IMR-90 (cell line): ENCODE results near the gene PFDN1. TPM values are rescaled to one million over a fixed set of nuclear protein-coding genes. Genes with fewer than 3 reads are reported as not detected.

Experiments used
- ATAC-seq: fragments of 200-7000 bp; cut with Tn5 transposase; 2 replicates; pipeline ENCODE4 v1.9.1; 2020; ENCODE audit warnings: low read depth, mild to moderate bottlenecking, moderate library complexity
- BruUV-seq: library from RNA; stranded (reverse); fragments of 400-500 nt; replicated peaks from 2 replicates; lab custom pipeline; 2021; lab: Mats Ljungman, UMichigan
- CTCF ChIA-PET: fragments of 300-600 bp; formaldehyde crosslinking; extraction: SDS; loops from one replicate; lab custom pipeline; 2021; ENCODE audit warnings: antibody characterized with exemption; lab: Yijun Ruan, JAX
- POLR2A ChIA-PET: fragments of 300-600 bp; sonication (Branson Sonifier 250); formaldehyde crosslinking; loops from one replicate; lab custom pipeline; 2022; ENCODE audit warnings: antibody characterized with exemption; ENCODE audit not compliant: unreplicated experiment; lab: Charles Lee
- DNase-seq: peaks from one replicate; pipeline ENCODE4 v3.0.0; 2013
- H2AFZ ChIP-seq: replicated peaks from 2 replicates; pipeline ENCODE3; 2013; ENCODE audit warnings: low read length, mild to moderate bottlenecking; ENCODE audit not compliant: poor library complexity
- H2AK5ac ChIP-seq: 2 replicates; pipeline ENCODE4 v1.6.1; 2013; ENCODE audit warnings: low read depth, low read length, inconsistent platforms
- H2AK9ac ChIP-seq: replicated peaks from 2 replicates; pipeline ENCODE3; 2013; ENCODE audit warnings: mild to moderate bottlenecking, low read depth, low read length, moderate library complexity; ENCODE audit not compliant: poor library complexity
- H2BK120ac ChIP-seq: 2 replicates; pipeline ENCODE4 v1.6.1; 2013; ENCODE audit warnings: low read depth, low read length, inconsistent platforms
- H2BK15ac ChIP-seq: 3 replicates; pipeline ENCODE4 v1.6.1; 2013; ENCODE audit warnings: low read depth, low read length, inconsistent platforms
- H2BK20ac ChIP-seq: 2 replicates; pipeline ENCODE4 v1.6.1; 2013; ENCODE audit warnings: low read depth, mild to moderate bottlenecking, inconsistent platforms, low read length, moderate library complexity
- H2BK5ac ChIP-seq: 2 replicates; pipeline ENCODE4 v1.6.1; 2013; ENCODE audit warnings: mild to moderate bottlenecking, low read depth, low read length, inconsistent platforms; ENCODE audit not compliant: poor library complexity, severe bottlenecking
- H3K14ac ChIP-seq: replicated peaks from 2 replicates; pipeline ENCODE4 v1.6.1; 2013; ENCODE audit warnings: low read depth, low read length, inconsistent platforms
- H3K18ac ChIP-seq: 2 replicates; pipeline ENCODE4 v1.6.1; 2013; ENCODE audit warnings: low read depth, low read length, control low read depth
- H3K23ac ChIP-seq: 2 replicates; pipeline ENCODE4 v1.6.1; 2013; ENCODE audit warnings: low read depth, low read length, inconsistent platforms
- H3K27ac ChIP-seq: 2 replicates; pipeline ENCODE4 v1.5.1; 2013; ENCODE audit warnings: mild to moderate bottlenecking, control low read depth, low read length; ENCODE audit not compliant: insufficient read depth
- H3K27me3 ChIP-seq: 2 replicates; pipeline ENCODE4 v1.6.1; 2013; ENCODE audit warnings: low read length; ENCODE audit not compliant: control insufficient read depth, insufficient read depth
- H3K36me3 ChIP-seq: 2 replicates; pipeline ENCODE4 v1.6.1; 2013; ENCODE audit warnings: low read length, mixed read lengths; ENCODE audit not compliant: control insufficient read depth, insufficient read depth
- H3K4ac ChIP-seq: 2 replicates; pipeline ENCODE4 v1.6.1; 2013; ENCODE audit warnings: low read depth, low read length, inconsistent platforms
- H3K4me1 ChIP-seq: 2 replicates; pipeline ENCODE4 v1.6.1; 2013; ENCODE audit warnings: low read length, mixed read lengths; ENCODE audit not compliant: control insufficient read depth, insufficient read depth
- H3K4me2 ChIP-seq: 2 replicates; pipeline ENCODE4 v1.6.1; 2013; ENCODE audit warnings: low read depth, mild to moderate bottlenecking, control low read depth, low read length, moderate library complexity
- H3K4me3 ChIP-seq: 2 replicates; pipeline ENCODE4 v1.5.1; 2013; ENCODE audit warnings: low read depth, mild to moderate bottlenecking, control low read depth, low read length, moderate library complexity; ENCODE audit not compliant: insufficient read depth
- H3K56ac ChIP-seq: 2 replicates; pipeline ENCODE4 v1.6.1; 2013; ENCODE audit warnings: low read length, inconsistent platforms; ENCODE audit not compliant: insufficient read depth; ENCODE audit errors: extremely low read depth
- H3K79me1 ChIP-seq, 2 experiments: 2 replicates each; pipeline ENCODE4 v1.6.1; 2013; ENCODE audit warnings: low read length in 2 of 2, inconsistent platforms in 1 of 2, low read depth in 1 of 2
- H3K9ac ChIP-seq: 2 replicates; pipeline ENCODE4 v1.6.1; 2013; ENCODE audit warnings: low read depth, low read length, control low read depth
- H3K9me1 ChIP-seq: 2 replicates; pipeline ENCODE4 v1.6.1; 2013; ENCODE audit warnings: low read length, inconsistent platforms; ENCODE audit not compliant: insufficient read depth
- H3K9me3 ChIP-seq: 2 replicates; pipeline ENCODE4 v1.6.1; 2013; ENCODE audit warnings: low read length; ENCODE audit not compliant: control insufficient read depth, insufficient read depth
- H4K20me1 ChIP-seq: 2 replicates; pipeline ENCODE4 v1.6.1; 2013; ENCODE audit warnings: low read length, inconsistent platforms; ENCODE audit not compliant: insufficient read depth
- H4K5ac ChIP-seq: 2 replicates; pipeline ENCODE4 v1.6.1; 2013; ENCODE audit warnings: mild to moderate bottlenecking, low read depth, low read length, control low read depth
- H4K8ac ChIP-seq, 2 experiments: 2 replicates each; pipeline ENCODE4 v1.6.1; 2013; ENCODE audit warnings: low read depth in 2 of 2, low read length in 2 of 2, control low read depth in 1 of 2, inconsistent platforms in 1 of 2
- H4K91ac ChIP-seq: 2 replicates; pipeline ENCODE4 v1.6.1; 2013; ENCODE audit warnings: low read depth, low read length, inconsistent platforms; ENCODE audit not compliant: insufficient read depth
- BHLHE40 ChIP-seq: fragments of 150-350 bp; IDR thresholded peaks from 2 replicates; pipeline ENCODE4 v1.6.1; 2016; ENCODE audit warnings: mild to moderate bottlenecking, low read depth, low read length
- MAZ ChIP-seq: IDR thresholded peaks from 2 replicates; pipeline ENCODE4 v1.6.1; 2012; ENCODE audit warnings: low read depth, mild to moderate bottlenecking, low read length, improper control_type of control experiment, moderate library complexity, borderline replicate concordance
- NFE2L2 ChIP-seq: fragments of 150-350 bp; IDR thresholded peaks from 2 replicates; pipeline ENCODE4 v1.6.1; 2016; ENCODE audit warnings: low read depth, mild to moderate bottlenecking, low read length
- RCOR1 ChIP-seq: IDR thresholded peaks from 2 replicates; pipeline ENCODE4 v1.6.1; 2012; ENCODE audit warnings: mild to moderate bottlenecking, low read length, improper control_type of control experiment; ENCODE audit not compliant: insufficient replicate concordance
- RFX5 ChIP-seq: IDR thresholded peaks from 2 replicates; pipeline ENCODE4 v1.8.0; 2012; ENCODE audit warnings: low read depth, mild to moderate bottlenecking, low read length, moderate library complexity
- WGBS, 2 experiments: methylation state at CpG; one replicate each; pipeline versions ENCODE4 v1.1.5 to v1.1.7; 2013; ENCODE audit warnings: missing lambda C conversion rate in 2 of 2; ENCODE audit not compliant: insufficient read length in 1 of 2; ENCODE audit errors: extremely low coverage in 2 of 2; 5-methylcytosine and 5-hydroxymethylcytosine counted together
- dilution Hi-C: fragments of 300-500 bp; cut with HindIII; formaldehyde crosslinking; loops from one replicate; pipeline ENCODE4 v1.14.3; 2018; ENCODE audit warnings: low sequenced_read_pairs; ENCODE audit not compliant: unreplicated experiment
- in situ Hi-C: fragments of 300-500 bp; cut with MboI; formaldehyde crosslinking; loops from 3 replicates; pipeline ENCODE4 v1.14.3; 2019; ENCODE audit warnings: low sequenced_read_pairs, inconsistent platforms, mixed read lengths
- intact Hi-C: fragments of 100-400 bp; cut with micrococcal nuclease; formaldehyde crosslinking; loops from 2 replicates; pipeline ENCODE4 v1.10.0; 2022
- polyA plus RNA-seq, 3 experiments: library from polyadenylated mRNA; depleted of rRNA; stranded (reverse); fragments of >200 nt; gene quantifications; 2 replicates each; pipeline ENCODE4 v1.2.3, GENCODE V29; 2012; ENCODE audit warnings: low replicate concordance in 1 of 3
- total RNA-seq: library from RNA; depleted of rRNA; stranded (reverse); fragments of >200 nt; gene quantifications from 2 replicates; pipeline ENCODE4 v1.2.3, GENCODE V29; 2012

The PFDN1 gene
- total and polyA plus RNA-seq, 2 of the 4 experiments (the other 2 are of a cell fraction) = 98.8 to 134 TPM

- no peak for TF ChIP-seq RFX5
Observed at GRCh38 chr5:140239939-140240700, 62.8 kb downstream of the PFDN1 start (continued).

- Histone ChIP-seq H3K4me1 (peaks cover 15% of the 10 kb centered on the region), H3K4me2 (no peak overlapping the region), H4K5ac (no peak overlapping the region), H3K9me1 (peaks cover 9% of the 10 kb centered on the region), H3K4ac (no peak overlapping the region), H2BK15ac (no peak overlapping the region), H3K79me1 (peaks cover 11 to 24% of the 10 kb centered on the region in 2 experiments; a peak in 3 of 4 replicates), H3K23ac (no peak overlapping the region), H2BK20ac (no peak overlapping the region), H3K36me3 (no peaks in the 10 kb centered on the region), H3K27me3 (no peaks in the 10 kb centered on the region), H3K56ac (no peak overlapping the region), H3K4me3 (no peak overlapping the region), H3K27ac (no peak overlapping the region), H4K8ac (no peak overlapping the region), H3K14ac (no peak overlapping the region), H4K91ac (no peak overlapping the region), H3K18ac (no peak overlapping the region), H2BK5ac (no peak overlapping the region), H2AK5ac (no peak overlapping the region), H4K20me1 (peaks cover 11% of the 10 kb centered on the region), H3K9me3 (no peaks in the 10 kb centered on the region), H2AFZ (no peak overlapping the region), H3K9ac (no peak overlapping the region), H2BK120ac (no peak overlapping the region), H2AK9ac (no peak overlapping the region)
- ChIA-PET POLR2A (no interaction called here), CTCF (interaction anchor here (0.9 to 8.7 kb wide), 10 partner anchors 8 to 119 kb away, joined by 3 to 233 read pairs (median 4); partner anchors contain the start of gene HBEGF)
- BruUV-seq = no TSS peak
- in situ Hi-C loops (no loop called here), intact Hi-C loops (no loop called here), dilution Hi-C loops (no loop called here)
- no peak for TF ChIP-seq MAZ
- TF ChIP-seq RCOR1 = no peak
- no peak for TF ChIP-seq NFE2L2
- no peak for TF ChIP-seq RFX5
- TF ChIP-seq BHLHE40 = no peak
- ATAC-seq (no peak), DNase-seq (no peak)
- 100% methylated on average over 1 of the region's 5 CpGs; no CpG with 5 or more reads in 1 of the 2 experiments for WGBS, 2 experiments
Observed at GRCh38 chr5:140239461-140239860, 63.4 kb downstream of the PFDN1 start.
